ENCODE data around the gene DIP2A.

GRCh38 chr21:46424621-46425020, 34.1 kb upstream of the DIP2A start:
- TF ChIP-seq POLR2AphosphoS5 (IDR thresholded peaks at IDR 0.05; ENCODE audit: borderline replicate concordance, low read depth, low read length) (no peak), EZH2 (IDR thresholded peaks at IDR 0.05) (no peak), FOXP2 (optimal IDR thresholded peaks at IDR 0.05; ENCODE audit: control extremely low read depth, extremely low read length, insufficient read depth) (no peak)
